Osteoblast (primary cell): ENCODE results near the gene PRAMEF5. TPM values are rescaled to one million over a fixed set of nuclear protein-coding genes. Genes with fewer than 3 reads are reported as not detected.
"Not testable (repeated sequence)": the region's sequence is repeated elsewhere in the genome, so short reads cannot be mapped to it uniquely, and the experiment has no call there.

Experiments used
- DNase-seq: peaks from one replicate; pipeline ENCODE4 v3.0.0; 2011; ENCODE audit warnings: low spot score, mixed read lengths; ENCODE audit not compliant: insufficient read length; ENCODE audit errors: missing footprints
- H2AFZ ChIP-seq: 2 replicates; pipeline ENCODE4 v1.6.0; 2011; ENCODE audit warnings: mild to moderate bottlenecking, low read length
- H3K27ac ChIP-seq: 2 replicates; pipeline ENCODE4 v1.5.1; 2011; ENCODE audit warnings: mild to moderate bottlenecking, low read depth, low read length, moderate library complexity
- H3K27me3 ChIP-seq: 2 replicates; pipeline ENCODE4 v1.6.0; 2012; ENCODE audit warnings: mild to moderate bottlenecking, control low read depth, inconsistent platforms, low read length, moderate library complexity; ENCODE audit not compliant: insufficient read depth
- H3K36me3 ChIP-seq: 2 replicates; pipeline ENCODE4 v1.5.1; 2011; ENCODE audit warnings: mild to moderate bottlenecking, low read length, control low read depth, moderate library complexity; ENCODE audit not compliant: insufficient read depth
- H3K4me1 ChIP-seq: 2 replicates; pipeline ENCODE4 v1.5.1; 2011; ENCODE audit warnings: mild to moderate bottlenecking, low read length, control low read depth, moderate library complexity; ENCODE audit not compliant: insufficient read depth
- H3K4me2 ChIP-seq: 2 replicates; pipeline ENCODE4 v1.6.0; 2011; ENCODE audit warnings: mild to moderate bottlenecking, low read length; ENCODE audit not compliant: insufficient read depth
- H3K4me3 ChIP-seq: fragments of 200-600 bp; sonication (generic); 3 replicates; pipeline ENCODE4 v1.5.1; 2012; ENCODE audit warnings: mild to moderate bottlenecking, low read length, inconsistent platforms; ENCODE audit not compliant: insufficient read depth
- H3K79me2 ChIP-seq: 2 replicates; pipeline ENCODE4 v1.6.0; 2012; ENCODE audit warnings: mild to moderate bottlenecking, low read length, control low read depth, inconsistent platforms; ENCODE audit not compliant: insufficient read depth
- H3K9me3 ChIP-seq: 2 replicates; pipeline ENCODE4 v1.5.1; 2011; ENCODE audit warnings: low read depth, low read length, control low read depth
- H4K20me1 ChIP-seq: 2 replicates; pipeline ENCODE4 v1.6.0; 2012; ENCODE audit warnings: mild to moderate bottlenecking, low read length, control low read depth; ENCODE audit not compliant: insufficient read depth
- CTCF ChIP-seq: IDR thresholded peaks from 2 replicates; pipeline ENCODE4 v1.5.1; 2011; ENCODE audit warnings: mild to moderate bottlenecking, low read depth, low read length, moderate library complexity; ENCODE audit errors: extremely low read depth
- total RNA-seq: library from RNA; depleted of rRNA; stranded (reverse); fragments of >200 nt; gene quantifications from 2 replicates; pipeline ENCODE4 v1.2.3, GENCODE V29; 2012

The PRAMEF5 gene
- total RNA-seq, 1 donor, result not detected

GRCh38 chr1:13228343-13228781, 25.6 kb upstream of the PRAMEF5 start:
- H3K4me2 ChIP-seq, result no peak overlapping the region
- no peak overlapping the region for H3K4me3 ChIP-seq
- no peak overlapping the region for H3K27ac ChIP-seq
- no peaks in the 10 kb centered on the region for H3K79me2 ChIP-seq
- H3K36me3 ChIP-seq, result no peaks in the 10 kb centered on the region
- no peaks in the 10 kb centered on the region for H3K4me1 ChIP-seq
- peaks cover 5% of the 10 kb centered on the region for H3K9me3 ChIP-seq
- H4K20me1 ChIP-seq, result no peaks in the 10 kb centered on the region
- no peak for DNase-seq
- H3K27me3 ChIP-seq, result no peaks in the 10 kb centered on the region
- peak; percentile 7 for TF ChIP-seq CTCF
- H2AFZ ChIP-seq, result no peak overlapping the region

GRCh38 chr1:13230096-13230495, 23.9 kb upstream of the PRAMEF5 start:
- H3K79me2 ChIP-seq, H3K4me2 ChIP-seq, DNase-seq, H3K27ac ChIP-seq, H3K4me1 ChIP-seq, H4K20me1 ChIP-seq, H3K4me3 ChIP-seq, H3K36me3 ChIP-seq, H3K27me3 ChIP-seq, H3K9me3 ChIP-seq, H2AFZ ChIP-seq: not testable (repeated sequence)

GRCh38 chr1:13230601-13231000, 23.4 kb upstream of the PRAMEF5 start:
- DNase-seq, H3K4me1 ChIP-seq, H3K36me3 ChIP-seq, H3K27ac ChIP-seq, H3K9me3 ChIP-seq, H4K20me1 ChIP-seq, H3K27me3 ChIP-seq, H3K79me2 ChIP-seq, H3K4me3 ChIP-seq, H2AFZ ChIP-seq, H3K4me2 ChIP-seq: not testable (repeated sequence)

GRCh38 chr1:13231061-13231750, 22.8 kb upstream of the PRAMEF5 start:
- not testable (repeated sequence) for H3K9me3 ChIP-seq

GRCh38 chr1:13232056-13232455, 21.9 kb upstream of the PRAMEF5 start:
- H3K27ac ChIP-seq, H4K20me1 ChIP-seq, H3K9me3 ChIP-seq, H3K79me2 ChIP-seq, H2AFZ ChIP-seq, H3K36me3 ChIP-seq, H3K4me1 ChIP-seq, H3K4me3 ChIP-seq, H3K27me3 ChIP-seq, DNase-seq, H3K4me2 ChIP-seq: not testable (repeated sequence)

More at GRCh38 chr1:13231061-13231750, 22.8 kb upstream of the PRAMEF5 start:
- not testable (repeated sequence) for H2AFZ ChIP-seq, H3K4me1 ChIP-seq, H3K27ac ChIP-seq, H3K27me3 ChIP-seq, H3K36me3 ChIP-seq, H3K79me2 ChIP-seq, H4K20me1 ChIP-seq, H3K4me3 ChIP-seq, H3K4me2 ChIP-seq
- DNase-seq, result peak; percentile 38

- not testable (repeated sequence) for H3K4me2 ChIP-seq, H3K4me3 ChIP-seq, H3K27ac ChIP-seq, H3K27me3 ChIP-seq, H3K4me1 ChIP-seq, H3K36me3 ChIP-seq, H3K79me2 ChIP-seq, H2AFZ ChIP-seq, H4K20me1 ChIP-seq, H3K9me3 ChIP-seq, DNase-seq
Observed at GRCh38 chr1:13234057-13234456, 19.9 kb upstream of the PRAMEF5 start.

GRCh38 chr1:13237572-13237971, 16.4 kb upstream of the PRAMEF5 start:
- not testable (repeated sequence) for H3K36me3 ChIP-seq, H3K27ac ChIP-seq, H2AFZ ChIP-seq, H3K4me1 ChIP-seq, H4K20me1 ChIP-seq, H3K4me2 ChIP-seq, H3K79me2 ChIP-seq, DNase-seq, H3K27me3 ChIP-seq, H3K9me3 ChIP-seq, H3K4me3 ChIP-seq

GRCh38 chr1:13239633-13240032, 14.4 kb upstream of the PRAMEF5 start:
- not testable (repeated sequence) for H2AFZ ChIP-seq

More at GRCh38 chr1:13239633-13240032, 14.4 kb upstream of the PRAMEF5 start:
- not testable (repeated sequence) for H3K4me3 ChIP-seq, H3K4me1 ChIP-seq, H3K79me2 ChIP-seq, H3K36me3 ChIP-seq, DNase-seq, H3K27ac ChIP-seq, H3K4me2 ChIP-seq, H4K20me1 ChIP-seq, H3K27me3 ChIP-seq, H3K9me3 ChIP-seq
